ENCODE measurements around the gene RASL10A. TPM values are rescaled to one million over a fixed set of nuclear protein-coding genes. Genes with fewer than 3 reads are reported as not detected.

RASL10A gene
- total and polyA plus RNA-seq, 2 experiments from 2014 or later: 1.6 to 3.0 TPM

DNA sequence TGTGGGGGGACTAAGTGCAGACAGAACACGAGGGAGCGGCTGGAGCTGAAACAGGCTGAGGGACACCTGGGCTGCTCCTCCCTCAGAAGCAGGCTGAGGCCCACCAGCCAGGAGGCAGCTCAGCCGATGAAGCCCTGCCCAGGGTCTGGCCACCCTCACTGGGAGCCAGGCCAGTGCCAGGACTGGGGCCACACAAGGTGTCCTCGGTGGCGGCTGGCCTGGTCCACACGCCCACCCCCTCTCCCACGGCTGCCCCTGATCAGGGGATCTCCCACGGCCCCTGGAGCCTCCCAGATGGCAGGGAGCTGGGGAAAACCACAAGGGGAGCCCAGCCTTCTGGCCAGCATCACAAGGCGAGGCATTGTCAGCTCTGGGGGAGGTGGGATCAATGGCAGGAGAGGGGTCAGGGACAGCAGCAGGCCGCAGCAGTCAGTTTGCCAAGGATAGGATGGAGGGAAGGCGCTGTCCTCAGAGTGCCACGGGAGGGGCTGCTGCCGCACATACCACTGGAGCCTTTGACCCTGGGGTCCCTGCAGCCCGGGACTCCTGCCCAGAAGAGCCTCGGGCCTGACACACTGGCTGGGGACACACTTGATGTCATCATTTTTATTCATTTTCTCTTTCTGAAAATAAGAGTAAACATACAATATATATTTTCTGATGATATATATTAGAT is 11.7 kb upstream of the RASL10A start (continued):
- TF ChIP-seq ZNF114 (CRISPR knock-in tag; IDR thresholded peaks at IDR 0.05) (no peak), ZNF331 (CRISPR knock-in tag; IDR thresholded peaks at IDR 0.05; ENCODE audit: low read depth) (no peak), JUNB (IDR thresholded peaks at IDR 0.05; ENCODE audit: unreplicated experiment) (no peak), EZH2 (IDR thresholded peaks at IDR 0.05; ENCODE audit: low read depth, unreplicated experiment) (no peak)

DNA sequence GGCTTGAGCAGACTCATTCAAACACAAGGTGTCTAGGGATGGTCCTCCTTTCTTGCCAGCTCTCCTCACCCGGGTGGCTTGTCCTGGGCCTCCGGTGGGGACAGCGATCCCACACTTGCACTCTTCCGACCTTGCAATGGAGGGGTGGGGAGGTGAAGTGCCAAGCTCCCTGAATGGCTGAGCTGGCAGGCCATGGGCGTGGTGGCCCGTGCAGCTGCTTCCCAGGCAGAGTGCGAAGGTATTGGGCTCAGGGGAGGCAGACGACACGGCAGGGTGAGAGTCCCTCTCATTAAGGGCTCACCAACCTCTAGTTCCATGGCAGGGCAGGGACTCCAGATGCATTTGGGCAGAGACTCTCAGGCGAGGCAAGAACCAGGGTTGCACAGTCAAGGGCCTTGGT is 11.0 kb upstream of the RASL10A start:
- DNase-seq (ENCODE audit: low spot score): no peak
- H3K27ac Mint-ChIP-seq: no peak overlapping the region

More for the DNA sequence above, 11.0 kb upstream of the RASL10A start:
- no peak for ATAC-seq
- Histone ChIP-seq H2AFZ (no peak overlapping the region), H3F3A (replicated peaks; ENCODE audit: low read depth) (no peaks in the 10 kb centered on the region), H3K4me2 (no peak overlapping the region), H3K36me3 (ENCODE audit: insufficient read depth) (no peaks in the 10 kb centered on the region), H3K9me2 (ENCODE audit: insufficient read depth) (no peaks in the 10 kb centered on the region), H3K4me1 (ENCODE audit: insufficient read depth) (no peaks in the 10 kb centered on the region), H3K27ac (ENCODE audit: low read depth) (no peak overlapping the region), H4K20me1 (replicated peaks; ENCODE audit: insufficient read depth) (no peaks in the 10 kb centered on the region), H3K79me2 (replicated peaks; ENCODE audit: insufficient read depth) (no peaks in the 10 kb centered on the region), H3K27me3 (ENCODE audit: insufficient read depth) (no peaks in the 10 kb centered on the region), H3K4me3 (no peak overlapping the region)
- Mint-ChIP-seq H3K27me3 (ENCODE audit: insufficient read depth, low read depth, poor library complexity) (peaks cover 8% of the 10 kb centered on the region), H3K36me3 (ENCODE audit: low read depth) (peaks cover 7% of the 10 kb centered on the region), H3K4me3 (no peak overlapping the region), H3K4me1 (peaks cover 6% of the 10 kb centered on the region; the same call in 1 of the 3 replicates), H3K9me3 (no peaks in the 10 kb centered on the region)
- TF ChIP-seq, protein P1, sequence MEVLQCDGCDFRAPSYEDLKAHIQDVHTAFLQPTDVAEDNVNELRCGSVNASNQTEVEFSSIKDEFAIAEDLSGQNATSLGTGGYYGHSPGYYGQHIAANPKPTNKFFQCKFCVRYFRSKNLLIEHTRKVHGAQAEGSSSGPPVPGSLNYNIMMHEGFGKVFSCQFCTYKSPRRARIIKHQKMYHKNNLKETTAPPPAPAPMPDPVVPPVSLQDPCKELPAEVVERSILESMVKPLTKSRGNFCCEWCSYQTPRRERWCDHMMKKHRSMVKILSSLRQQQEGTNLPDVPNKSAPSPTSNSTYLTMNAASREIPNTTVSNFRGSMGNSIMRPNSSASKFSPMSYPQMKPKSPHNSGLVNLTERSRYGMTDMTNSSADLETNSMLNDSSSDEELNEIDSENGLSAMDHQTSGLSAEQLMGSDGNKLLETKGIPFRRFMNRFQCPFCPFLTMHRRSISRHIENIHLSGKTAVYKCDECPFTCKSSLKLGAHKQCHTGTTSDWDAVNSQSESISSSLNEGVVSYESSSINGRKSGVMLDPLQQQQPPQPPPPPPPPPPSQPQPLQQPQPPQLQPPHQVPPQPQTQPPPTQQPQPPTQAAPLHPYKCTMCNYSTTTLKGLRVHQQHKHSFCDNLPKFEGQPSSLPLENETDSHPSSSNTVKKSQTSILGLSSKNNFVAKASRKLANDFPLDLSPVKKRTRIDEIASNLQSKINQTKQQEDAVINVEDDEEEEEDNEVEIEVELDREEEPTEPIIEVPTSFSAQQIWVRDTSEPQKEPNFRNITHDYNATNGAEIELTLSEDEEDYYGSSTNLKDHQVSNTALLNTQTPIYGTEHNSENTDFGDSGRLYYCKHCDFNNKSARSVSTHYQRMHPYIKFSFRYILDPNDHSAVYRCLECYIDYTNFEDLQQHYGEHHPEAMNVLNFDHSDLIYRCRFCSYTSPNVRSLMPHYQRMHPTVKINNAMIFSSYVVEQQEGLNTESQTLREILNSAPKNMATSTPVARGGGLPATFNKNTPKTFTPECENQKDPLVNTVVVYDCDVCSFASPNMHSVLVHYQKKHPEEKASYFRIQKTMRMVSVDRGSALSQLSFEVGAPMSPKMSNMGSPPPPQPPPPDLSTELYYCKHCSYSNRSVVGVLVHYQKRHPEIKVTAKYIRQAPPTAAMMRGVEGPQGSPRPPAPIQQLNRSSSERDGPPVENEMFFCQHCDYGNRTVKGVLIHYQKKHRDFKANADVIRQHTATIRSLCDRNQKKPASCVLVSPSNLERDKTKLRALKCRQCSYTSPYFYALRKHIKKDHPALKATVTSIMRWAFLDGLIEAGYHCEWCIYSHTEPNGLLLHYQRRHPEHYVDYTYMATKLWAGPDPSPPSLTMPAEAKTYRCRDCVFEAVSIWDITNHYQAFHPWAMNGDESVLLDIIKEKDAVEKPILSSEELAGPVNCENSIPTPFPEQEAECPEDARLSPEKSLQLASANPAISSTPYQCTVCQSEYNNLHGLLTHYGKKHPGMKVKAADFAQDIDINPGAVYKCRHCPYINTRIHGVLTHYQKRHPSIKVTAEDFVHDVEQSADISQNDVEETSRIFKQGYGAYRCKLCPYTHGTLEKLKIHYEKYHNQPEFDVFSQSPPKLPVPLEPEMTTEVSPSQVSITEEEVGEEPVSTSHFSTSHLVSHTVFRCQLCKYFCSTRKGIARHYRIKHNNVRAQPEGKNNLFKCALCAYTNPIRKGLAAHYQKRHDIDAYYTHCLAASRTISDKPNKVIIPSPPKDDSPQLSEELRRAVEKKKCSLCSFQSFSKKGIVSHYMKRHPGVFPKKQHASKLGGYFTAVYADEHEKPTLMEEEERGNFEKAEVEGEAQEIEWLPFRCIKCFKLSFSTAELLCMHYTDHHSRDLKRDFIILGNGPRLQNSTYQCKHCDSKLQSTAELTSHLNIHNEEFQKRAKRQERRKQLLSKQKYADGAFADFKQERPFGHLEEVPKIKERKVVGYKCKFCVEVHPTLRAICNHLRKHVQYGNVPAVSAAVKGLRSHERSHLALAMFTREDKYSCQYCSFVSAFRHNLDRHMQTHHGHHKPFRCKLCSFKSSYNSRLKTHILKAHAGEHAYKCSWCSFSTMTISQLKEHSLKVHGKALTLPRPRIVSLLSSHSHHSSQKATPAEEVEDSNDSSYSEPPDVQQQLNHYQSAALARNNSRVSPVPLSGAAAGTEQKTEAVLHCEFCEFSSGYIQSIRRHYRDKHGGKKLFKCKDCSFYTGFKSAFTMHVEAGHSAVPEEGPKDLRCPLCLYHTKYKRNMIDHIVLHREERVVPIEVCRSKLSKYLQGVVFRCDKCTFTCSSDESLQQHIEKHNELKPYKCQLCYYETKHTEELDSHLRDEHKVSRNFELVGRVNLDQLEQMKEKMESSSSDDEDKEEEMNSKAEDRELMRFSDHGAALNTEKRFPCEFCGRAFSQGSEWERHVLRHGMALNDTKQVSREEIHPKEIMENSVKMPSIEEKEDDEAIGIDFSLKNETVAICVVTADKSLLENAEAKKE (CRISPR knock-in tag; IDR thresholded peaks at IDR 0.05): no peak
- no peak for TF ChIP-seq EZH2 (IDR thresholded peaks at IDR 0.05; ENCODE audit: low read depth, unreplicated experiment)

All from GM23338 (cell line).